Stimulated activated naive CD8-positive, alpha-beta T cell treated with anti-CD3 and anti-CD28 coated beads, Interleukin-15, amount 100 ng/mL, for 72 hours (primary cell): ENCODE results near the gene C20orf202.

ENCODE experiments used
- ATAC-seq: fragments of 150-1000 bp; cut with Tn5 transposase; 2 replicates; pipeline ENCODE4 v1.10.0; 2021; ENCODE audit warnings: mild to moderate bottlenecking, moderate library complexity
- DNase-seq, 2 donors: peaks; one replicate each; pipeline ENCODE4 v3.0.0; 2021 to 2022
- H3K27ac Mint-ChIP-seq, 2 donors: one replicate each; pipeline ENCODE4 v1.8.0; 2022; ENCODE audit warnings: mild to moderate bottlenecking in 2 of 2, mixed read lengths in 2 of 2, moderate library complexity in 2 of 2
- H3K27me3 Mint-ChIP-seq: one replicate; pipeline ENCODE4 v1.8.0; 2022; ENCODE audit warnings: mixed read lengths
- H3K4me1 Mint-ChIP-seq: one replicate; pipeline ENCODE4 v1.8.0; 2022; ENCODE audit warnings: mild to moderate bottlenecking, mixed read lengths
- H3K4me3 Mint-ChIP-seq, 2 donors: one replicate each; pipeline ENCODE4 v1.8.0; 2022; ENCODE audit warnings: mild to moderate bottlenecking in 2 of 2, mixed read lengths in 2 of 2, moderate library complexity in 1 of 2
- H3K9me3 Mint-ChIP-seq, 2 donors: one replicate each; pipeline ENCODE4 v1.8.0; 2022; ENCODE audit warnings: mixed read lengths in 2 of 2

Gene C20orf202

DNA sequence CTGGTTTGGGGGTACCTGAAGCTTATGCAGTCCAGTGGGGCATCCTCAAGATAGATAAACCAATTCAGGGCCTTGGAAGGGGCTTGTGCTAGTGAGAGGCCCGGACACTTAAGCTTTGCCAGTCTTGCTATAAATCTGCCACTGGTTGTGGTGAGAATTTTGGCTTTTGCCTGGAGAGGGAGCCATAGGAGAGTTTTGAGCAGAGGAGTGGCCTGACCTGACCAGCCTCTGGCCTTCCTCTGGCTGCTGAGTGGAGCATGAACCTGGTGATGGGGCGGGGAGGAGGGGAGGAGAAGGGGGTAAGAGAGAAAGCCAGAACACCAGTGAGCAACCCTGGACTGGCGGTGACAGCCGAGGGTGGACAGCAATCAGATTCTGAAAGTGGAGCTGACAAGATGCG is 25.6 kb upstream of the C20orf202 start:
- Mint-ChIP-seq H3K27me3 (peaks cover 9% of the 10 kb centered on the region), H3K9me3 (no peaks in the 10 kb centered on the region), H3K4me3 (no peak overlapping the region), H3K27ac (no peak overlapping the region), H3K4me1 (no peaks in the 10 kb centered on the region)
- ATAC-seq (no peak), DNase-seq (no peak)

DNA sequence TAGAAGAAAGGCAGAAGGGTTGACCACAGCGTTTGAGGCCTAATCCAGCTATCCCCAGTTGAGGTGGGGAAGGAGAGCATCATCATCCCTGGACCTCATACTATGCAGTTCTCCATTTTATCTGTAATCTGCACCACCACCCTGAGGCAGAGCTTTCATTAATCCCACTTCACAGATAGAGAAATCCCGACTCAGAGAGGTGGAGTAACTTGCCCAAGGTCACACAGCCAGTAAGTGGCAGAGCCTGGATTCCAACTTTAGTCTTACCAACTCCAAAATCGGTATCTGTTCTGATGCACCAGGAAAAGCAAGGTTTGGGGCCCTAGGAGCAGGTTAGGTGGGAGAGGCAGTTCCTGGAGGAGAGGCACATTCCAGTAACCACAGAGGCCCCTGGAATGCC is 25.2 kb upstream of the C20orf202 start:
- H3K9me3 Mint-ChIP-seq = no peaks in the 10 kb centered on the region
- no peak overlapping the region for H3K27ac Mint-ChIP-seq
- no peak for DNase-seq
- H3K4me3 Mint-ChIP-seq = no peak overlapping the region
- no peaks in the 10 kb centered on the region for H3K4me1 Mint-ChIP-seq
- no peak for ATAC-seq
- peaks cover 13% of the 10 kb centered on the region for H3K27me3 Mint-ChIP-seq

DNA sequence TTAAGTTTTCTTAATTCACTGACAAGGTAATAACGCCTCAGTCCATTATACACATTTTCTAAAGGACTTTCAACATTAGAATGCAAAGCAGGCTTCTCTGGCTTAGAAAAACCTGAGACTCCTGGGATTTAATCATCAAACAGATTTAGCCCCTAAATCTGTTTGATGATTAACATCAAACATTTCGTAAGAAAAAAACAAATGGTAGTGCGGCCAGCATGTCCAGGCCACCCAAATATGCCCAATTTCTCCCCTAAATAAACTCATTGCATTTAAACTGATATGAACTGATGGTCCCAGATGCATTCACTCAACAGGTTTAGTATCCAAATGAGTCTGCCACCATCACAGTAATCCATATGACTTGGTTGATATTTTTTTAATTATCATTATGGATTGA is 24.6 kb upstream of the C20orf202 start:
- H3K9me3 Mint-ChIP-seq = no peaks in the 10 kb centered on the region
- H3K27ac Mint-ChIP-seq = no peak overlapping the region
- no peak for ATAC-seq
- H3K4me3 Mint-ChIP-seq = no peak overlapping the region
- peaks cover 18% of the 10 kb centered on the region for H3K27me3 Mint-ChIP-seq
- no peak for DNase-seq
- H3K4me1 Mint-ChIP-seq = no peaks in the 10 kb centered on the region

DNA sequence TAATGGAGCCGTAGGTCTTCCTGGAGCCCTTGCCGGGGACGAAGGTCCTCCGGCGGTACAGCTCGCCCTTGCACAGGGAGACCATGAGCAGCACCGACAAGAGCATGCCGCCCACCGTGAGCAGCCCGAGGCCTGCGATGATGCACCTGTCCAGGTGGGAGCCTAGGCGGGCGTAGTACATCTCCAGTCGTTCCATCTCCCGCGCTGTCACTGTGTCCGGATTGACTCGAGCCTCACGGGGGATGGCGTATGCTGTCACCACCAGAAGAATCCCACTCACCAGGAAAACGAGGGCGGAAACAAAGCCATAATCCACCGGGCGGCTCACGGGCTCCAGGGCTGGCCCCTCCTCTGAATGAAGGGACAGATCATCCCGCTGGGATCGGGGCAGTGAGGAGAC is 22.3 kb upstream of the C20orf202 start:
- H3K4me3 Mint-ChIP-seq = no peak overlapping the region
- no peak for DNase-seq
- no peak overlapping the region for H3K27ac Mint-ChIP-seq
- peaks cover 33% of the 10 kb centered on the region for H3K27me3 Mint-ChIP-seq
- no peak for ATAC-seq
- H3K4me1 Mint-ChIP-seq = peaks cover 11% of the 10 kb centered on the region
- H3K9me3 Mint-ChIP-seq = no peaks in the 10 kb centered on the region

DNA sequence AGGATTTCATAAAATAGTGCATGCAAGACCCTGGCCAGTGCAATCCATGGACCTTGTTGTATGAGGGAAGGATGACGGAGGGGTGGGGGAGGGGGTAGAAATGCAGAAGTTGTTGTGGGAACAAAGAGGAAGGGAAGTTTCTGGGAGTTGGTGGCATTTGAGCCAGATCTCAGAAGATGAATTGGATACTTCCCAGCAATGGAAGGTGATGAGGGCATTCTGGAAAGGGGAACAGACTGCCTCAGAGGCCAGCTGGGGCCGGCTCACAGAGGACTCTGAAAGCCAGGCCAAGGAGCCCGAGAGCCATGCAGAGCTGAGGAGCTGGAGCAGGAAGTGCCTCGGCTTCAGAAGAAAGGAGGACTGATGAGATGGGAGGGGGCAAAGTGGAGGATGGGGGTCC is 21.1 kb upstream of the C20orf202 start:
- ATAC-seq (no peak), DNase-seq (no peak)
- H3K9me3 Mint-ChIP-seq = no peaks in the 10 kb centered on the region
- peaks cover 14% of the 10 kb centered on the region for H3K4me1 Mint-ChIP-seq
- H3K27me3 Mint-ChIP-seq = peaks cover 38% of the 10 kb centered on the region
- H3K4me3 Mint-ChIP-seq = no peak overlapping the region
- H3K27ac Mint-ChIP-seq = no peak overlapping the region

DNA sequence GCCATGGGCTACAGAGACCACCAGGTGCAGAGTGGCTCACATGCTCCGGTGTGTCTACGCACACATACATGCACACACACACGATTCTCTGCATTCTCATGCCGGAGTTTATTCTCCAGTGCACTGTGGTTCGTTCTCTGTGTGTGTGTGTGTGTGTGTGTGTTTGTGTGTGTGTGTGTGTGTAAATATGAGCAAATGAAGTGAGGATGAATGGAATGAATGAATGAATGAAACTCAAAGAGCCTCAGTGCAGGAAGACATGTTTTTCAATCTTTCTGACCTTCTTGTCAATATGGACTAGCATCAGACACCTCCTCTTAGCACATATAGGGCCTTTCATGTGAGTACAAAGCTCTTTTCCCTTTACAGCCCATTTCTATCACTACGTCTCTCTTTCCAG is 20.1 kb upstream of the C20orf202 start:
- no peaks in the 10 kb centered on the region for H3K9me3 Mint-ChIP-seq
- peaks cover 38% of the 10 kb centered on the region for H3K27me3 Mint-ChIP-seq
- H3K27ac Mint-ChIP-seq = no peak overlapping the region
- no peak for DNase-seq
- H3K4me1 Mint-ChIP-seq = peaks cover 14% of the 10 kb centered on the region
- no peak for ATAC-seq
- H3K4me3 Mint-ChIP-seq = no peak overlapping the region

DNA sequence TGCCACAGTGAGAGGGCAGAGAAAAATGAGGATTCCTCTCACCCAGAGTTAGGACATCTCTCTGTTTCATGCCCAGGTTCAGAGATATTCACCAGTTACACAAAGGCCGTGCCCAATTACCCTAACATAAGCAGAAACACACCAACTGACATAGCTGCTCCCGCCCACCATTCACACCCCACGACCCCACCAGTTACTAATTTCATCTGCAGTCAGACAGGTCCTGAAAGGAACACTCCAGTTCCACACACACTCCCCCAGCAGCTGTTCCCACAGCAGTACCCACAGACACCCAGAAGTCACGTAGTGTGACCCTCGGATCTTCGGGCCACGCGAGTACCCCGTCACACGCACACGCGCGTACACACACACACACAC is 19.0 kb upstream of the C20orf202 start:
- DNase-seq = no peak
- Mint-ChIP-seq H3K9me3 (no peaks in the 10 kb centered on the region), H3K27ac (no peak overlapping the region), H3K27me3 (peaks cover 38% of the 10 kb centered on the region), H3K4me1 (peaks cover 14% of the 10 kb centered on the region), H3K4me3 (peak overlapping the region; percentile 34 to 61)
- no peak for ATAC-seq

DNA sequence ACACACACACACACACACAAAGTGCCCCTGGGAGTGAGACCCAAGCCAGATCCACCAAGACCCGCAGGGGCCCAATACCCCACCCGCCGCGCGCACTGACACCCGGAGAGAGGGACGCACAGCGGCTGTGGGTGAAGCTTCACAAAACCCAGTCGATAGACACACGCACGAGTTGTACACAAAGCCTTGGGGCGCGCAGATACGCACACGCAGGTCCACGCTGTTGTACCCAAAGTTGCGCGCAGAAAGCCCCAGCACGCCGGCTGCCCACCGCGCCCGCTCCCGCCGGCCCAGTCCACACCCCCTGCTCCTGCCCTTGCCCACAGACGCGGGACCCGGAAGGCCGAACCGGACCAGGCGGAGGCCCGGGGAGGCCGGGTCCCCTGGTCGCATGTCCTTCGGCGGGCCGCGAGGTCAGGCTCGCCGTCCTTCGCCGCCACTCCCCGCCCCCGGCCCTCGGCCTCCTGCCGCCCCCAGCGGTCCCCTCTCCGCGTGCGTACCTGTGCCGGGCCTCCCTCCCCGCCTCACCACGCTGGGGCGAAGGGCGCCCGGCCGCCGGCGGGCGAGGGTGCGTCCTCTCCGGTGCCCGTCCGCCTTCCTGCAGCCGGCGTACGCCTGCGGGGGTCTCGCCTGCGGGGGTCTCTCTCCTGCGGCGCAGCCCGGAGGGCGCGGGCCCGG is 18.5 kb upstream of the C20orf202 start, which contains the start of gene TMEM74B:
TSS of gene TMEM74B (minus strand) at position 344 of the 678 bp plus-strand sequence. CDS start 1,180 bp downstream, outside the sequence.
- H3K27ac Mint-ChIP-seq = no peak within 1 kb of the TSS
- no peaks in the 10 kb centered on the region for H3K9me3 Mint-ChIP-seq
- DNase-seq = peak in 1 of 2 donors; percentile 9
- H3K27me3 Mint-ChIP-seq = peaks cover 41% of the 10 kb centered on the region
- peak; percentile 49 for ATAC-seq
- H3K4me3 Mint-ChIP-seq = peak within 1 kb of the TSS; percentile 69 to 73
- H3K4me1 Mint-ChIP-seq = peaks cover 14% of the 10 kb centered on the region

DNA sequence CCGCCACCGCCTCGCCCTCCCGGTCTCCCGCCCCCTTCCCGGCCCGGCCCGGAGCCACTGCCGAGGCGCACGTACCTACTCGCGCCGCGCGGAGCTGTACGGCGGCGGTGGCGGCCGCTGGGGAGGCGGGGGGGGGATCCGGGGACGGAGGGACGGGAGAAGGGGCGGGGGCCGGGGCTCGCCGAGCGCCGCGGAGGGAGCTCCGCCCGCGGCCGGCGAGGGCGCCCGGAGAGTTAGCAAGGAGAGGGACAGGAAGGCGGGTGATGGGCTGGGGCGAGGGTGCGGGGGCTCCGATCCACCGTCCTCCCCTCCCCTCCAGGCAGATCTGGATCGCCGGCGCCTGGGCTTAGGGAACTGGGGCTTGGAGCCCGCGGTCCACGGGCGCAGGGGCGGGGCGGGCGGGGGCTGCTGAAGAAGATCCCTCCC is 17.9 kb upstream of the C20orf202 start:
- DNase-seq = no peak
- peak overlapping the region in 1 of 2 donors; percentile 43 for H3K4me3 Mint-ChIP-seq
- no peaks in the 10 kb centered on the region for H3K9me3 Mint-ChIP-seq
- ATAC-seq = peak; percentile 58
- H3K4me1 Mint-ChIP-seq = peaks cover 14% of the 10 kb centered on the region
- H3K27me3 Mint-ChIP-seq = peaks cover 47% of the 10 kb centered on the region
- H3K27ac Mint-ChIP-seq = no peak overlapping the region

DNA sequence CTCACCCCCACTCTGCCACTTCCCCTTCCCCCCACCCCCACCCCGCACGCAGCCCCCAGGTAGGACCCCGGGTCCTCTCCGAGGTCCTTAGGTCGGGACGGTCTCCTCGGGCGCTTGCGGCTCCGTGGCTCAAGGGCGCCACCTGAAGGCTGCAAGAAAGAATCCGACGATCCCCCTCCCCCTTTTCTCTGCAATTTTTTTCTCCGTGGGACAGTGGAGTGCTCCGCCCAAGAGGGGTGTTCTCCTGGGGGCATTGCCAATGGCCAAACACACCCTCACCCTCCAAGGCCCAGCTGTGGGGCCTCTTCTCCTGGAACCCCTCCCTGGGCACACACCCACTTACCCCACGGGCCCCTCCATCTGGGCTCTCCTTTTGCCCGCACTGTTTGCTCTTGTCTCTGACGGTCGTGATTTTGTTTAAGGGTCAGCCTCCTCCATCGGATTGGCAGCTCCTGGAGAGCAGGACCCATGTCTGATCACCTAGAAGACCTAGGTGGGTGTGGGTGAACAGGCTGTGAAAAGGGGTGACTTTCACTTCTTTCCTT is 17.4 kb upstream of the C20orf202 start:
- ATAC-seq (peak; percentile 76), DNase-seq (peak; percentile 61 to 67)
- no peaks in the 10 kb centered on the region for H3K9me3 Mint-ChIP-seq
- H3K27me3 Mint-ChIP-seq = peaks cover 50% of the 10 kb centered on the region
- peaks cover 14% of the 10 kb centered on the region for H3K4me1 Mint-ChIP-seq
- peak overlapping the region; percentile 69 to 73 for H3K4me3 Mint-ChIP-seq
- peak overlapping the region in 1 of 2 donors; percentile 35 for H3K27ac Mint-ChIP-seq

DNA sequence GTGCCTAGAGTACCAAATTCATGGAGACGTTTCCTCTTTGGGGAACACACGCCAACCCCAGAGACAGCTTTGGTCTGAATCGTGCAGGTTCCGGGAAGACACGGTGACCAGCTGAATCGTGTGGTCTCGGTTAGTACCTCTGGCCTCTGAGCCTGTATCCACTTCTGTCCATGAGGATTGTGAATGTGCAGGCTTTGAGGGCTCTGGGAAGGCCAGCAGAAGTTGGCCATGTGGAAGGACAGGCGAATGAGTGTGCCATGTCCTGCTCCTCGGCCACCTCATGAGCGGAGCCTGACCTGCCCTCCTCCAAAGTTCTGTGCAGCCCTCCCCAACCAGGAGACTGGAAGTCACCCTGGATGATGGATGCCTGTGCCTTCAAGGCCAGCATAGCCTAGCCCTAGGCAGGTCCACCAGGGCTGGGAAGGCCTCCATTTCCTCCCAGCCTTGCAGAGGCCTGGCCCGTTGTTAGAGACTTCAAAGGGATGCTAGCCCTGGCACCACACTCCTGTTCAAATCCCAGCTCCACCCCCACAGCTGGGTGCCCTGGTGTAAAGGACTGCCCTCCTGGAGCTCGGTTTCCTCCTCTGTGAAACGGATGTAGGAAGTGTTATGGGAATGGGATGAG is 16.8 kb upstream of the C20orf202 start:
- no peak for DNase-seq
- no peak for ATAC-seq
- Mint-ChIP-seq H3K4me3 (no peak overlapping the region), H3K27ac (no peak overlapping the region), H3K9me3 (no peaks in the 10 kb centered on the region), H3K27me3 (peaks cover 50% of the 10 kb centered on the region), H3K4me1 (peaks cover 14% of the 10 kb centered on the region)

DNA sequence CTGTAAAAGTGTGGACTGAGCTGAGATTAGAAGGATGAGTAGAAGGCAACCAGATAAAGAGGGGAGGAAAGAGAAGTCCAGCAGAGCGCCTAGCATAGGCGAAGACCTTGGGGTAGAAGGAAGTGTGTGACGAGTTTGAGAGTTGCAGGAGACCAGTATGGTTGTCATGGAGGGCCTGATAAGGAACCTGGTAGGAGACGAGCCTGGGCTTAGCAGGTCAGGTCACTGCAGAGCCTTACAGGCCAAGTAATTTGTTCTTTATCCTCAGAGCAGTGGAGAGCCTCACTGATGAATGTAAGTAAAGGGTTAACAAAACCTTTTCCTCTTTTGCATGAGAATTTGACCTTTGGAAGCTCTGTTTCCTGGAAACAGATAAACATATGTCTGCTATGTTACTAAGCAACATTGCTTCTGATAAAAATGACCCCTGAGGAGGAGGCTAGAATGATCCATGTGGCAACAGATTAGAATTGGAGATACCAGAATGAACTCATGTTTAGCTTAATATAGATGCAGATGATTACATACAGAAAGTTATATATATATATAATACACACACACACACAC is 15.6 kb upstream of the C20orf202 start:
- peaks cover 41% of the 10 kb centered on the region for H3K27me3 Mint-ChIP-seq
- H3K9me3 Mint-ChIP-seq = no peaks in the 10 kb centered on the region
- DNase-seq (no peak), ATAC-seq (no peak)
- H3K27ac Mint-ChIP-seq = no peak overlapping the region
- peaks cover 14% of the 10 kb centered on the region for H3K4me1 Mint-ChIP-seq
- H3K4me3 Mint-ChIP-seq = no peak overlapping the region

DNA sequence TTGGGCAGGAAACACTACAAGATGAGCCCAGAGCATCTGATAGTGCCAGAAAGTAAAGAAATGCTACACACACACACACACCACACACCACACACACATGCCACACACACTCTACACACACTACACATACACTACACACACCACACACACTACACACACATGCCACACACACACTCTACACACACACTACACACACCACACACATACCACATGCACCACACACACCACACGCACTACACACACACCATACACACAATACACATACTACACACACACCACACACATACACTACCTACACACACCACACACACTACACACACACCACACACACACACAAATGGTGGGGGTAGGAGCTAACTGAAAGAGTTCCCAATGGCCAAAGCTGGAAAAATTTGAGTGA is 14.9 kb upstream of the C20orf202 start:
- ATAC-seq (no peak), DNase-seq (no peak)
- no peaks in the 10 kb centered on the region for H3K9me3 Mint-ChIP-seq
- peaks cover 35% of the 10 kb centered on the region for H3K27me3 Mint-ChIP-seq
- no peak overlapping the region for H3K27ac Mint-ChIP-seq
- H3K4me3 Mint-ChIP-seq = no peak overlapping the region
- H3K4me1 Mint-ChIP-seq = peaks cover 14% of the 10 kb centered on the region

DNA sequence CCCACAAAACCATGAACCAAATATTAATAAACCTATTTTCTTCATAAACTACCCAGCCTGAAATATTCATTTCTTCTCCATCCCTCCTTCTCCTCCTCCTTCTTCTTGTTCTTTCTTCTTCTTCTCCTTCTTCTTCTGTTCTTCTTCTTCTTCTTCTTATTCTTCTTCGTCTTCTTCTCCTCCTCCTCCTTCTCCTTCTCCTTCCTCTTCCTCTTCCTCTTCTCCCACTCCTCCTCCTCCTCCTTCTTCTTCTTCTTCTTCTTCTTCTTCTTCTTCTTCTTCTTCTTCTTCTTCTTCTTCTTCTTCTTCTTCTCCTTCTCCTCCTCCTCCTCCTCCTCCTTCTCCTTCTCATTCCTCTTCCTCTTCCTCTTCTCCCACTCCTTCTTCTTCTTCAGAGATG is 13.4 kb upstream of the C20orf202 start:
- Mint-ChIP-seq H3K27me3 (peaks cover 20% of the 10 kb centered on the region), H3K4me3 (no peak overlapping the region), H3K27ac (no peak overlapping the region), H3K4me1 (peaks cover 6% of the 10 kb centered on the region), H3K9me3 (no peaks in the 10 kb centered on the region)
- DNase-seq = no peak
- no peak for ATAC-seq

DNA sequence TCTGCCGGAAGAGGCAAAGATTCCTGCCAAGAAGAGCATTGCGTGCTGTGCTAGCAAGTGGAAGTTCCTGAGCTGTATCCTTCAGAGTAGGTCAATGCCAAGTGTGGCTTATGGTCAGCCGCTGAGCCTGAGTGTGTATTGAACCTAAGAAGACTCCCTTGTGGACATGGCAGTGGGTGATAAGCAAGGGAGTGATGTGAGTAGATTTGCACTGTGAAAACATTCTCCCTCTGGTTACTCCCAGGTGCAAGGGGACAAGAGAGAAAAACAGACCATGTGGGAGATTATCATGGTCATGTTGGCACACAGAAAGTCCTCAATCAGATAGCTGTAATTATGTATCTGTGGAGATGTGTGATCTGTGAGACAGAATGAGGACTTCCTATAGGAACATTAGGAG is 12.4 kb upstream of the C20orf202 start:
- no peak for DNase-seq
- H3K4me3 Mint-ChIP-seq = no peak overlapping the region
- no peak overlapping the region for H3K27ac Mint-ChIP-seq
- H3K27me3 Mint-ChIP-seq = peaks cover 18% of the 10 kb centered on the region
- no peaks in the 10 kb centered on the region for H3K9me3 Mint-ChIP-seq
- no peak for ATAC-seq
- H3K4me1 Mint-ChIP-seq = peaks cover 4% of the 10 kb centered on the region

DNA sequence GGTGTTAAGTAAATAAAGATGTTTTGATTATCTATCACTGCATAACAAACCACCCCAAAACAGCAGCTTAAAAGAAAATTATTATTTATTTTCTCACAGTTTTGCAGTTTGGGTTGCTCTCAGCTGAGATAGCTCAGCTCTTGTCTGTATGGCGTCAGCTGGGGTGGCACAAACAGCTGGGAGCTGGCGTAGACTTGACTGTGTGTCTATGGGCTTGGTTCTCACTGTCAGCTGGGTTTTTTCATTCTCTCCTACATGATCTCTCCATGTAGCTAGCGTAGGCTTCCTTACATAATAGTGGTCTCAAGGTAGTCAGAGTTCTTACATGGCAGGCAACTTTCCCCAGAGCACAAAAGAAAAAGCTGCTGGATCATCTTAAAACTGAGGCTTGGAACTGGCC is 12.0 kb upstream of the C20orf202 start:
- DNase-seq = no peak
- Mint-ChIP-seq H3K4me3 (no peak overlapping the region), H3K27ac (no peak overlapping the region), H3K4me1 (no peaks in the 10 kb centered on the region), H3K27me3 (peaks cover 14% of the 10 kb centered on the region), H3K9me3 (peaks cover 0 to 1% of the 10 kb centered on the region in 2 donors)
- ATAC-seq = no peak
